Measurements from ENCODE around the gene SEMA5A. TPM values are rescaled to one million over a fixed set of nuclear protein-coding genes. Genes with fewer than 3 reads are reported as not detected.

The SEMA5A gene
- total RNA-seq, 1 experiment from 2014 or later = 9.3 TPM

DNA sequence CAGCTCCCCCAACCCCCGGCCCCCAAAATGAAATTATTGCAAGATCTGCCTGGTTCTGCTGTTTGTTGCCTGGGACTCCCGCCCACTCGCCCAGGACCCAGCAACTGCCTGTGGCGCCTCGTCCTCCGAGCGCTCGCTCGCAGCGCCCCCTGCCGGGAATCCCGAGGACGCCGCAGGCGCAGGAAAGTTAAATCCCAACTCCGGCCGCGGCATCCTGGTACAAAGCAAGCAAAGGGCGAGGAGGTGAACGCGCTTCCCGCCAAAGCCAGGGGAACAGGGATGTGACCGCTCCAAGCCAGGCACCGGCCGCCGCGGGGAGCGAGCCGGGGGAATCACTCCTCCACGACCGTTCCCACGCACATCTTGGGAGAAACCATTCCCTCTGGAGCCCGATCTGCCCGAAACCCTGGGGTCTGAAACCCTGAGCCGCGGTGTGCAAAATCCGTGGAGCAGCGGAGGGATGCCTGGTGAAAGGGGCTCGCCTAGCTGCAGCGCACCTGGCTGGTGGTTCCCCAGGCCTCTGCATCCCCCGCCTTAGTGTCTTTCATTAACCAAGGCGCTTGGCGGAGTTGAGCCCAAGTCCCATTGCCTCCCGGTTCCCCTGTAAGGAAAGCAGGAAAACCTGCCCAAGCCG is 1.3 kb downstream of the SEMA5A start (continued):
- TF ChIP-seq, protein P1, sequence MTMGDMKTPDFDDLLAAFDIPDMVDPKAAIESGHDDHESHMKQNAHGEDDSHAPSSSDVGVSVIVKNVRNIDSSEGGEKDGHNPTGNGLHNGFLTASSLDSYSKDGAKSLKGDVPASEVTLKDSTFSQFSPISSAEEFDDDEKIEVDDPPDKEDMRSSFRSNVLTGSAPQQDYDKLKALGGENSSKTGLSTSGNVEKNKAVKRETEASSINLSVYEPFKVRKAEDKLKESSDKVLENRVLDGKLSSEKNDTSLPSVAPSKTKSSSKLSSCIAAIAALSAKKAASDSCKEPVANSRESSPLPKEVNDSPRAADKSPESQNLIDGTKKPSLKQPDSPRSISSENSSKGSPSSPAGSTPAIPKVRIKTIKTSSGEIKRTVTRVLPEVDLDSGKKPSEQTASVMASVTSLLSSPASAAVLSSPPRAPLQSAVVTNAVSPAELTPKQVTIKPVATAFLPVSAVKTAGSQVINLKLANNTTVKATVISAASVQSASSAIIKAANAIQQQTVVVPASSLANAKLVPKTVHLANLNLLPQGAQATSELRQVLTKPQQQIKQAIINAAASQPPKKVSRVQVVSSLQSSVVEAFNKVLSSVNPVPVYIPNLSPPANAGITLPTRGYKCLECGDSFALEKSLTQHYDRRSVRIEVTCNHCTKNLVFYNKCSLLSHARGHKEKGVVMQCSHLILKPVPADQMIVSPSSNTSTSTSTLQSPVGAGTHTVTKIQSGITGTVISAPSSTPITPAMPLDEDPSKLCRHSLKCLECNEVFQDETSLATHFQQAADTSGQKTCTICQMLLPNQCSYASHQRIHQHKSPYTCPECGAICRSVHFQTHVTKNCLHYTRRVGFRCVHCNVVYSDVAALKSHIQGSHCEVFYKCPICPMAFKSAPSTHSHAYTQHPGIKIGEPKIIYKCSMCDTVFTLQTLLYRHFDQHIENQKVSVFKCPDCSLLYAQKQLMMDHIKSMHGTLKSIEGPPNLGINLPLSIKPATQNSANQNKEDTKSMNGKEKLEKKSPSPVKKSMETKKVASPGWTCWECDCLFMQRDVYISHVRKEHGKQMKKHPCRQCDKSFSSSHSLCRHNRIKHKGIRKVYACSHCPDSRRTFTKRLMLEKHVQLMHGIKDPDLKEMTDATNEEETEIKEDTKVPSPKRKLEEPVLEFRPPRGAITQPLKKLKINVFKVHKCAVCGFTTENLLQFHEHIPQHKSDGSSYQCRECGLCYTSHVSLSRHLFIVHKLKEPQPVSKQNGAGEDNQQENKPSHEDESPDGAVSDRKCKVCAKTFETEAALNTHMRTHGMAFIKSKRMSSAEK (CRISPR knock-in tag; IDR thresholded peaks at IDR 0.05; ENCODE audit: borderline replicate concordance) = no peak
- TF ChIP-seq NR2C2 (CRISPR knock-in tag; IDR thresholded peaks at IDR 0.05) (no peak), ZNF263 (CRISPR knock-in tag; IDR thresholded peaks at IDR 0.05; ENCODE audit: low read depth) (no peak)
- TF ChIP-seq, protein P2, sequence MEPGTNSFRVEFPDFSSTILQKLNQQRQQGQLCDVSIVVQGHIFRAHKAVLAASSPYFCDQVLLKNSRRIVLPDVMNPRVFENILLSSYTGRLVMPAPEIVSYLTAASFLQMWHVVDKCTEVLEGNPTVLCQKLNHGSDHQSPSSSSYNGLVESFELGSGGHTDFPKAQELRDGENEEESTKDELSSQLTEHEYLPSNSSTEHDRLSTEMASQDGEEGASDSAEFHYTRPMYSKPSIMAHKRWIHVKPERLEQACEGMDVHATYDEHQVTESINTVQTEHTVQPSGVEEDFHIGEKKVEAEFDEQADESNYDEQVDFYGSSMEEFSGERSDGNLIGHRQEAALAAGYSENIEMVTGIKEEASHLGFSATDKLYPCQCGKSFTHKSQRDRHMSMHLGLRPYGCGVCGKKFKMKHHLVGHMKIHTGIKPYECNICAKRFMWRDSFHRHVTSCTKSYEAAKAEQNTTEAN (CRISPR knock-in tag; IDR thresholded peaks at IDR 0.05) = no peak
- TF ChIP-seq, protein P3, sequence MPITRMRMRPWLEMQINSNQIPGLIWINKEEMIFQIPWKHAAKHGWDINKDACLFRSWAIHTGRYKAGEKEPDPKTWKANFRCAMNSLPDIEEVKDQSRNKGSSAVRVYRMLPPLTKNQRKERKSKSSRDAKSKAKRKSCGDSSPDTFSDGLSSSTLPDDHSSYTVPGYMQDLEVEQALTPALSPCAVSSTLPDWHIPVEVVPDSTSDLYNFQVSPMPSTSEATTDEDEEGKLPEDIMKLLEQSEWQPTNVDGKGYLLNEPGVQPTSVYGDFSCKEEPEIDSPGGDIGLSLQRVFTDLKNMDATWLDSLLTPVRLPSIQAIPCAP (CRISPR knock-in tag; IDR thresholded peaks at IDR 0.05) = no peak; the same call in 1 of the 2 replicates

DNA sequence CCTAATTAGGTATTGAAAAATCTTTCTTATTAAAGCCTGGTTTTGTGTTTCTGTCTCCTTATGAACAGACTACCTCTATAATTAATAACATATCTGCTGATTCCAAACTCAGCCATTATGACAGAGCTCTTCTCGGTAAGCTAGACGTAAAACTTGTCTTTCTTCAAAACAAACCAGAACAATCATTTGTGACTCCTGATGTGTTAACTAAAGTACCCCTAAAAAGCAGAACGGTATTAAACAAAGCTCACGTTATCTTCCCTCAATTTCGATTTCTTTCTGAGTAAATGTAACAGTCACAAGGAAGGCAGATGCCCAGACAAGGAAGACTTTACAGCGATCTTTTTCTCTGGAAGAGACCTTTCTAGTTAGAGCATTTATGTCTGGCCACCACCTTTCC is 1.8 kb downstream of the SEMA5A start:
- no peak overlapping the region for H3K27ac Mint-ChIP-seq
- H3K4me1 Mint-ChIP-seq = peaks cover 23% of the 10 kb centered on the region
- H3K27me3 Mint-ChIP-seq (ENCODE audit: low read depth) = no peaks in the 10 kb centered on the region
- CTCF ChIA-PET = interaction anchor here (0.7 to 1.7 kb wide), 13 partner anchors 9 to 590 kb away, joined by 3 to 7 read pairs (median 3); no protein-coding TSS in a partner anchor
- no peaks in the 10 kb centered on the region for H3K9me3 Mint-ChIP-seq
- peaks cover 4% of the 10 kb centered on the region for H3K36me3 Mint-ChIP-seq
- no peak for DNase-seq (ENCODE audit: low spot score)
- TF ChIP-seq, protein P4, sequence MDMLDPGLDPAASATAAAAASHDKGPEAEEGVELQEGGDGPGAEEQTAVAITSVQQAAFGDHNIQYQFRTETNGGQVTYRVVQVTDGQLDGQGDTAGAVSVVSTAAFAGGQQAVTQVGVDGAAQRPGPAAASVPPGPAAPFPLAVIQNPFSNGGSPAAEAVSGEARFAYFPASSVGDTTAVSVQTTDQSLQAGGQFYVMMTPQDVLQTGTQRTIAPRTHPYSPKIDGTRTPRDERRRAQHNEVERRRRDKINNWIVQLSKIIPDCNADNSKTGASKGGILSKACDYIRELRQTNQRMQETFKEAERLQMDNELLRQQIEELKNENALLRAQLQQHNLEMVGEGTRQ (CRISPR knock-in tag; IDR thresholded peaks at IDR 0.05) = no peak
- TF ChIP-seq, protein P1 (CRISPR knock-in tag; IDR thresholded peaks at IDR 0.05; ENCODE audit: borderline replicate concordance) = no peak
- TF ChIP-seq, protein P5, sequence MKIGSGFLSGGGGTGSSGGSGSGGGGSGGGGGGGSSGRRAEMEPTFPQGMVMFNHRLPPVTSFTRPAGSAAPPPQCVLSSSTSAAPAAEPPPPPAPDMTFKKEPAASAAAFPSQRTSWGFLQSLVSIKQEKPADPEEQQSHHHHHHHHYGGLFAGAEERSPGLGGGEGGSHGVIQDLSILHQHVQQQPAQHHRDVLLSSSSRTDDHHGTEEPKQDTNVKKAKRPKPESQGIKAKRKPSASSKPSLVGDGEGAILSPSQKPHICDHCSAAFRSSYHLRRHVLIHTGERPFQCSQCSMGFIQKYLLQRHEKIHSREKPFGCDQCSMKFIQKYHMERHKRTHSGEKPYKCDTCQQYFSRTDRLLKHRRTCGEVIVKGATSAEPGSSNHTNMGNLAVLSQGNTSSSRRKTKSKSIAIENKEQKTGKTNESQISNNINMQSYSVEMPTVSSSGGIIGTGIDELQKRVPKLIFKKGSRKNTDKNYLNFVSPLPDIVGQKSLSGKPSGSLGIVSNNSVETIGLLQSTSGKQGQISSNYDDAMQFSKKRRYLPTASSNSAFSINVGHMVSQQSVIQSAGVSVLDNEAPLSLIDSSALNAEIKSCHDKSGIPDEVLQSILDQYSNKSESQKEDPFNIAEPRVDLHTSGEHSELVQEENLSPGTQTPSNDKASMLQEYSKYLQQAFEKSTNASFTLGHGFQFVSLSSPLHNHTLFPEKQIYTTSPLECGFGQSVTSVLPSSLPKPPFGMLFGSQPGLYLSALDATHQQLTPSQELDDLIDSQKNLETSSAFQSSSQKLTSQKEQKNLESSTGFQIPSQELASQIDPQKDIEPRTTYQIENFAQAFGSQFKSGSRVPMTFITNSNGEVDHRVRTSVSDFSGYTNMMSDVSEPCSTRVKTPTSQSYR (CRISPR knock-in tag; IDR thresholded peaks at IDR 0.05) = no peak
- peak overlapping the region; percentile 76 for H3K4me3 Mint-ChIP-seq
- POLR2A ChIA-PET = no interaction called here
- ATAC-seq = no peak

All from WTC11 (cell line).